Neural progenitor cell (in vitro differentiated cells): Measurements from ENCODE around the gene EPHA3.

Experiments used
- CTCF ChIP-seq: fragments of 200-600 bp; sonication (generic); IDR thresholded peaks from 2 replicates; pipeline ENCODE4 v1.5.1; 2017; ENCODE audit warnings: antibody characterized with exemption, mild to moderate bottlenecking
- EZH2 ChIP-seq: fragments of 200-600 bp; sonication (generic); IDR thresholded peaks from 2 replicates; pipeline ENCODE4 v1.6.1; 2017; ENCODE audit warnings: antibody characterized with exemption, mild to moderate bottlenecking, moderate library complexity

GRCh38 chr3:89212619-89213018 lies 105.2 kb downstream of the EPHA3 start:
- TF ChIP-seq CTCF, result no peak
- no peak for TF ChIP-seq EZH2
